Neuronal stem cell (in vitro differentiated cells): ENCODE results near the gene DBF4.
"Not testable (repeated sequence)": the region's sequence is repeated elsewhere in the genome, so short reads cannot be mapped to it uniquely, and the experiment has no call there.

Source experiments
- DNase-seq: peaks from one replicate; pipeline ENCODE4 v3.0.0-alpha.2; 2013; ENCODE audit warnings: low spot score
- H2AFZ ChIP-seq: one replicate; pipeline ENCODE4 v1.6.1; 2013; ENCODE audit warnings: mild to moderate bottlenecking, low read length, inconsistent platforms
- H2AK5ac ChIP-seq: 2 replicates; pipeline ENCODE4 v1.6.1; 2013; ENCODE audit warnings: low read depth, mild to moderate bottlenecking, inconsistent platforms, low read length, moderate library complexity, mixed read lengths
- H2BK120ac ChIP-seq: 2 replicates; pipeline ENCODE4 v1.6.1; 2013; ENCODE audit warnings: low read depth, mild to moderate bottlenecking, inconsistent platforms, low read length, moderate library complexity, mixed read lengths
- H2BK12ac ChIP-seq: one replicate; pipeline ENCODE4 v1.6.1; 2013; ENCODE audit warnings: low read length, inconsistent platforms
- H2BK15ac ChIP-seq: 2 replicates; pipeline ENCODE4 v1.6.1; 2013; ENCODE audit warnings: mild to moderate bottlenecking, low read length, inconsistent platforms, mixed read lengths
- H2BK5ac ChIP-seq: one replicate; pipeline ENCODE4 v1.6.1; 2013; ENCODE audit warnings: inconsistent platforms, mild to moderate bottlenecking, low read length, moderate library complexity
- H3K14ac ChIP-seq: one replicate; pipeline ENCODE4 v1.6.1; 2013; ENCODE audit warnings: low read length, inconsistent platforms
- H3K18ac ChIP-seq: 2 replicates; pipeline ENCODE4 v1.6.1; 2013; ENCODE audit warnings: low read length, inconsistent platforms
- H3K23ac ChIP-seq: 2 replicates; pipeline ENCODE4 v1.6.1; 2013; ENCODE audit warnings: low read depth, mild to moderate bottlenecking, mixed read lengths, low read length, inconsistent platforms; ENCODE audit not compliant: poor library complexity
- H3K27ac ChIP-seq: replicated peaks from 3 replicates; pipeline ENCODE4 v1.5.1; 2013; ENCODE audit warnings: low read length, inconsistent platforms
- H3K27me3 ChIP-seq, 3 experiments: 2 replicates each; pipeline ENCODE4 v1.6.1; 2013; ENCODE audit warnings: low read length in 3 of 3, mild to moderate bottlenecking in 2 of 3, inconsistent platforms in 1 of 3, low read depth in 1 of 3, mixed read lengths in 1 of 3, moderate library complexity in 1 of 3; ENCODE audit not compliant: control insufficient read depth in 3 of 3, insufficient read depth in 3 of 3
- H3K36me3 ChIP-seq, 2 donors: replicated peaks in 1 of 2; 2 replicates each; pipeline ENCODE4 v1.6.1; 2013; ENCODE audit warnings: low read length in 2 of 2; ENCODE audit not compliant: control insufficient read depth in 2 of 2, insufficient read depth in 2 of 2
- H3K4ac ChIP-seq: 2 replicates; pipeline ENCODE4 v1.6.1; 2013; ENCODE audit warnings: inconsistent platforms, mild to moderate bottlenecking, low read length, moderate library complexity
- H3K4me1 ChIP-seq, 2 donors: 1 replicate in 1 of 2; 2 replicates in 1 of 2; pipeline ENCODE4 v1.6.1; 2013; ENCODE audit warnings: low read length in 2 of 2, low read depth in 1 of 2; ENCODE audit not compliant: control insufficient read depth in 2 of 2, insufficient read depth in 1 of 2
- H3K4me2 ChIP-seq: one replicate; pipeline ENCODE4 v1.6.1; 2013; ENCODE audit warnings: mild to moderate bottlenecking, low read length, inconsistent platforms; ENCODE audit not compliant: insufficient read depth, poor library complexity, severe bottlenecking
- H3K4me3 ChIP-seq, 2 donors: 2 replicates each; pipeline ENCODE4 v1.5.1; 2013; ENCODE audit warnings: low read length in 2 of 2, mild to moderate bottlenecking in 2 of 2, inconsistent platforms in 1 of 2, moderate library complexity in 1 of 2
- H3K79me1 ChIP-seq: one replicate; pipeline ENCODE4 v1.6.1; 2013; ENCODE audit warnings: low read depth, mild to moderate bottlenecking, inconsistent platforms, low read length, moderate library complexity
- H3K9ac ChIP-seq: one replicate; pipeline ENCODE4 v1.6.1; 2013; ENCODE audit warnings: mild to moderate bottlenecking, low read depth, low read length, inconsistent platforms; ENCODE audit not compliant: poor library complexity
- H3K9me3 ChIP-seq, 2 donors: replicated peaks in 1 of 2; 2 replicates each; pipeline versions ENCODE3 to v1.6.1; 2013; ENCODE audit warnings: low read length in 2 of 2, mild to moderate bottlenecking in 2 of 2, inconsistent platforms in 1 of 2, low read depth in 1 of 2, mixed read lengths in 1 of 2, moderate library complexity in 1 of 2; ENCODE audit not compliant: control insufficient read depth in 2 of 2, insufficient read depth in 1 of 2
- H4K8ac ChIP-seq: one replicate; pipeline ENCODE4 v1.6.1; 2013; ENCODE audit warnings: low read depth, mild to moderate bottlenecking, inconsistent platforms, low read length, moderate library complexity
- H4K91ac ChIP-seq: one replicate; pipeline ENCODE4 v1.6.1; 2013; ENCODE audit warnings: low read length, low read depth, mild to moderate bottlenecking, inconsistent platforms; ENCODE audit not compliant: poor library complexity
- WGBS, 2 donors: extraction: QIAGEN DNeasy Blood & Tissue Kit; methylation state at CpG; one replicate each; pipeline ENCODE4 v1.1.7; 2013; ENCODE audit warnings: missing lambda C conversion rate in 2 of 2, mixed read lengths in 1 of 2; ENCODE audit not compliant: insufficient read length in 2 of 2, insufficient replicate concordance in 1 of 2; ENCODE audit errors: extremely low coverage in 2 of 2; 5-methylcytosine and 5-hydroxymethylcytosine counted together

DBF4 gene

GRCh38 chr7:87858417-87859100, 17.7 kb upstream of the DBF4 start:
- H2BK5ac ChIP-seq, result no peak overlapping the region
- no peak overlapping the region for H4K91ac ChIP-seq
- H4K8ac ChIP-seq, result no peak overlapping the region
- H3K14ac ChIP-seq, result no peak overlapping the region
- no peak overlapping the region for H3K4ac ChIP-seq
- no peaks in the 10 kb centered on the region for H3K27me3 ChIP-seq
- H2AFZ ChIP-seq, result no peak overlapping the region
- peaks cover 0 to 17% of the 10 kb centered on the region in 2 donors for H3K9me3 ChIP-seq
- DNase-seq, result no peak
- H3K27ac ChIP-seq, result no peak overlapping the region
- no peak overlapping the region for H3K23ac ChIP-seq
- no peak overlapping the region for H3K4me2 ChIP-seq
- H2BK12ac ChIP-seq, result no peak overlapping the region
- no peaks in the 10 kb centered on the region for H3K4me1 ChIP-seq
- no peaks in the 10 kb centered on the region for H3K79me1 ChIP-seq
- H3K18ac ChIP-seq, result no peak overlapping the region
- H2BK15ac ChIP-seq, result no peak overlapping the region
- no peak overlapping the region for H3K4me3 ChIP-seq
- no peak overlapping the region for H3K9ac ChIP-seq
- no peak overlapping the region for H2BK120ac ChIP-seq
- H3K36me3 ChIP-seq, result peaks cover 0 to 84% of the 10 kb centered on the region in 2 donors
- no peak overlapping the region for H2AK5ac ChIP-seq
- WGBS, 2 donors, result no CpG with 5 or more reads among the region's 3 CpGs

DNA sequence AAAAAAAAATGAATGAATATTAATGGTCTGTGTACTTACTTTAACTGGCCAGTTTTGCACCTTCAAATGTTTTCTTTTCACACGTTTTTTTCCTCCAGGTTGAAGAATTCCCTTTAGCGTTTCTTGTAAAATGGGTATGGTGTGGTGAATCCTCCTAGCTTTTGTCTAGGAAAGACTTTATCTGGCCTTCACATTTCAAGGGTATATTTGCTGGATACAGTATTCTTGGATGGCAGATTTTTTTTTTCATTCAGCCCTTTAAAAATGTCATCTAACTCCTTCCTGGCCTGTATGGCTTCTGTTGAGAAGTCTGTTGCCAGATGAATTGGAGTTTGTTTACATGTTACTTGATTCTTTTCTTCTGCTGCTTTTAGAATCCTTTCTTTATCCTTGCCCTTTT, 10.2 kb upstream of the DBF4 start:
- H3K9me3 ChIP-seq, result peaks cover 15 to 77% of the 10 kb centered on the region in 2 donors
- no CpG with 5 or more reads among the region's 2 CpGs for WGBS, 2 donors

DNA sequence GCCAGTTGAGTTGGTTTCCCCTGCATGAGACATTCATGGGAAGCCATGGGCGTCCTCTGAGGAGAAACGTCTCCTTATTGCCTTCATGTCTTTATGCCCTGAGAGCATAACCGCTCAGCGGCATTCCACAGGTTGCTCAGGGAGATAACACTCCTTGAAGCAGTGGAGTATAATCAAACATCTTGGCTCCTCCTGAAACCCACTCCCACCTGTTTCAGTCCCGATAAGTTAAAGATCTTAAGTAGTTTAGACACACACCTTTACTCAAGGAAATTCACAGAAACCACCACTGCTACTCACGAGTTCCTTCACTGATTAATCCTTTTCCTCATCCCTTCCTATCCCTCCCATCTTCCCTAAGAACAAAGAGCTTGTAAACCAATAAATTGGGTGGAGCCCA, 9.8 kb upstream of the DBF4 start:
- not testable (repeated sequence) for H2BK5ac ChIP-seq, H2BK15ac ChIP-seq, H3K4me1 ChIP-seq, H3K4me3 ChIP-seq, H2BK12ac ChIP-seq, H3K27me3 ChIP-seq, H3K27ac ChIP-seq, H3K23ac ChIP-seq, DNase-seq, H2BK120ac ChIP-seq, H2AK5ac ChIP-seq, H4K8ac ChIP-seq, H3K14ac ChIP-seq, H2AFZ ChIP-seq, H3K4ac ChIP-seq, H3K18ac ChIP-seq, H3K79me1 ChIP-seq, H3K9ac ChIP-seq, H4K91ac ChIP-seq, H3K4me2 ChIP-seq
- no CpG with 5 or more reads among the region's 6 CpGs for WGBS, 2 donors
- Histone ChIP-seq H3K9me3 (peaks cover 17 to 82% of the 10 kb centered on the region in 2 donors), H3K36me3 (peaks cover 7 to 77% of the 10 kb centered on the region in 2 donors)

More for the DNA sequence above, 10.2 kb upstream of the DBF4 start:
- Histone ChIP-seq H3K27me3 (no peaks in the 10 kb centered on the region), H4K8ac (no peak overlapping the region), H3K36me3 (peaks cover 7 to 73% of the 10 kb centered on the region in 2 donors), H3K4me1 (no peaks in the 10 kb centered on the region), H2BK120ac (no peak overlapping the region), H3K79me1 (peaks cover 1% of the 10 kb centered on the region), H2BK5ac (no peak overlapping the region), H2BK12ac (no peak overlapping the region), H3K4me3 (no peak overlapping the region), H3K14ac (no peak overlapping the region), H4K91ac (no peak overlapping the region), H3K4me2 (no peak overlapping the region), H2AFZ (no peak overlapping the region), H3K27ac (no peak overlapping the region), H2AK5ac (no peak overlapping the region), H3K18ac (no peak overlapping the region), H3K9ac (no peak overlapping the region), H2BK15ac (no peak overlapping the region), H3K4ac (no peak overlapping the region), H3K23ac (no peak overlapping the region)
- no peak for DNase-seq

GRCh38 chr7:87870471-87870870, 5.8 kb upstream of the DBF4 start:
- Histone ChIP-seq H4K91ac (no peak overlapping the region), H2BK12ac (no peak overlapping the region), H2BK120ac (no peak overlapping the region), H3K18ac (no peak overlapping the region), H3K9me3 (peaks cover 17 to 81% of the 10 kb centered on the region in 2 donors), H3K4me3 (peak overlapping the region in 1 of 2 donors; percentile 46), H3K27me3 (no peaks in the 10 kb centered on the region), H3K4ac (no peak overlapping the region), H2AK5ac (no peak overlapping the region), H3K23ac (peak overlapping the region; percentile 31), H3K14ac (no peak overlapping the region), H2BK15ac (no peak overlapping the region), H3K4me1 (no peaks in the 10 kb centered on the region), H2AFZ (no peak overlapping the region), H3K79me1 (peaks cover 1% of the 10 kb centered on the region), H3K4me2 (no peak overlapping the region), H3K27ac (no peak overlapping the region), H2BK5ac (no peak overlapping the region), H3K36me3 (peaks cover 7 to 52% of the 10 kb centered on the region in 2 donors), H4K8ac (no peak overlapping the region), H3K9ac (no peak overlapping the region)
- no CpG with 5 or more reads among the region's 4 CpGs for WGBS, 2 donors
- no peak for DNase-seq
